ENCODE data around the gene HS6ST1. TPM values are rescaled to one million over a fixed set of nuclear protein-coding genes. Genes with fewer than 3 reads are reported as not detected.
"Not testable (repeated sequence)": the region's sequence is repeated elsewhere in the genome, so short reads cannot be mapped to it uniquely, and the experiment has no call there.

Gene HS6ST1
- total and polyA plus RNA-seq, 7 experiments from 2014 or later, result 1.6 to 14.3 (median 11.3) TPM

DNA sequence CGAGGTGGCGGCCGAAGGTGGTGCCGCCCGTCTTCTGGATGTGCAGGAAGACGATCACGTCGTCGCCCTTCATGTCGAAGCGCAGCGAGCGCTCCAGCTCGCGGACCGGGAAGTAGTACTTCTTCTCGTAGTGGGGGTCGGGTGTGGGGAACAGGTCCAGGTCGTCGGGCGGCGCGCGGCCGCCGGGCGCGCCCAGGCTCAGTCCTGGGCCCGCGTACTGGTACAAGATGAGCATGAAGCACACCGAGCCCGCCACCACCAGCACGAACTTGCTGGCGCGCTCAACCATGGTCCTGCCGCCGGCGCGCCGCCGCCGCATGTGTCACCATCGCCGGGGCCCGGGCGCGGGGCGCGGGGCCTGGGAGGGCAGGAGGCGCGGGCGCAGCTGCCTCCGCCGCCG is 423 bp downstream of the HS6ST1 start:
- POLR2A ChIA-PET; H3K9me3 Mint-ChIP-seq; CTCF ChIA-PET; H3K27me3 ChIP-seq (ENCODE audit: control insufficient read depth in 2 of 2, insufficient read depth in 2 of 2, low read length in 2 of 2); H3K27ac ChIP-seq (ENCODE audit: low read depth, low read length); H3K36me3 Mint-ChIP-seq; H3K9me3 ChIP-seq (ENCODE audit: control insufficient read depth in 2 of 3, low read length in 3 of 3); H3K36me3 ChIP-seq (ENCODE audit: control insufficient read depth in 2 of 3, insufficient read depth in 3 of 3, low read length in 3 of 3): not testable (repeated sequence)
- Mint-ChIP-seq H3K27me3 (peaks cover 0 to 19% (median 0%) of the 10 kb centered on the region in 5 donors), H3K4me3 (peak overlapping the region in 7 of 10 donors; percentile 61 to 92 (median 80)), H3K4me1 (peaks cover 31 to 54% (median 46%) of the 10 kb centered on the region in 7 donors), H3K27ac (peak overlapping the region in 1 of 9 donors; percentile 47)
- ATAC-seq (peak; percentile 15), DNase-seq (peak in 4 of 9 donors; percentile 25 to 48 (median 34))
- peak overlapping the region; percentile 63 for H3K4me3 ChIP-seq (ENCODE audit: low read length)
- H3K4me1 ChIP-seq (ENCODE audit: control insufficient read depth in 2 of 2, insufficient read depth in 2 of 2, low read length in 2 of 2), result peaks cover 15 to 30% of the 10 kb centered on the region in 2 donors
- intact Hi-C loops (cut with micrococcal nuclease), result loop anchor here (2.0 to 10.0 kb wide), 5 partner anchors 85 to 616 kb away; partner anchors contain the start of genes SFT2D3 (in 1 of the 2) and UGGT1 (in 1 of the 2)

DNA sequence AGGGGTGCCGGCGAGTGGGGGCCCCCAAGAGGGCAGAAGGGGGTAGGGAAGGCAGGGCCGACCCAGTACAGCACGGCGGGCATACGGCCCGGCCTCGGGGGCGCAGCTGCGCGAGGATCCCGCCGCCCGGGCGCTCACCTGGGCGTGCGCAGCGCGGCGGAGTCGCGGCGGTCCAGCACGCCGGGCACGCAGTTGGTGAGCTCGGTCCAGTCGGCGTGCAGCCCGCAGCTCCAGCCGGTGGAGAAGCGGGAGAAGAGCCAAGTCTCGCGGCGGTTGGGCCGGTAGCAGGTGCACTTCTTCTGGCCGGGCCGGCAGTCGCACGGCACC is 806 bp downstream of the HS6ST1 start:
- H3K36me3 ChIP-seq (ENCODE audit: control insufficient read depth in 2 of 3, insufficient read depth in 3 of 3, low read length in 3 of 3); H3K9me3 ChIP-seq (ENCODE audit: control insufficient read depth in 2 of 3, low read length in 3 of 3); ATAC-seq; CTCF ChIA-PET; H3K27ac ChIP-seq (ENCODE audit: low read depth, low read length); DNase-seq; H3K9me3 Mint-ChIP-seq; H3K27me3 ChIP-seq (ENCODE audit: control insufficient read depth in 2 of 2, insufficient read depth in 2 of 2, low read length in 2 of 2); H3K36me3 Mint-ChIP-seq; POLR2A ChIA-PET: not testable (repeated sequence)
- peak overlapping the region; percentile 83 to 92 (median 88) for H3K4me3 Mint-ChIP-seq
- H3K27ac Mint-ChIP-seq, result peak overlapping the region in 1 of 9 donors; percentile 8
- peaks cover 15 to 30% of the 10 kb centered on the region in 2 donors for H3K4me1 ChIP-seq (ENCODE audit: control insufficient read depth in 2 of 2, insufficient read depth in 2 of 2, low read length in 2 of 2)
- H3K27me3 Mint-ChIP-seq, result peaks cover 0 to 19% (median 0%) of the 10 kb centered on the region in 5 donors
- H3K4me1 Mint-ChIP-seq, result peaks cover 31 to 57% (median 50%) of the 10 kb centered on the region in 7 donors
- intact Hi-C loops (cut with micrococcal nuclease), result loop anchor here (2.0 to 10.0 kb wide), 5 partner anchors 85 to 616 kb away; partner anchors contain the start of genes SFT2D3 (in 1 of the 2) and UGGT1 (in 1 of the 2)
- peak overlapping the region; percentile 63 for H3K4me3 ChIP-seq (ENCODE audit: low read length)

DNA sequence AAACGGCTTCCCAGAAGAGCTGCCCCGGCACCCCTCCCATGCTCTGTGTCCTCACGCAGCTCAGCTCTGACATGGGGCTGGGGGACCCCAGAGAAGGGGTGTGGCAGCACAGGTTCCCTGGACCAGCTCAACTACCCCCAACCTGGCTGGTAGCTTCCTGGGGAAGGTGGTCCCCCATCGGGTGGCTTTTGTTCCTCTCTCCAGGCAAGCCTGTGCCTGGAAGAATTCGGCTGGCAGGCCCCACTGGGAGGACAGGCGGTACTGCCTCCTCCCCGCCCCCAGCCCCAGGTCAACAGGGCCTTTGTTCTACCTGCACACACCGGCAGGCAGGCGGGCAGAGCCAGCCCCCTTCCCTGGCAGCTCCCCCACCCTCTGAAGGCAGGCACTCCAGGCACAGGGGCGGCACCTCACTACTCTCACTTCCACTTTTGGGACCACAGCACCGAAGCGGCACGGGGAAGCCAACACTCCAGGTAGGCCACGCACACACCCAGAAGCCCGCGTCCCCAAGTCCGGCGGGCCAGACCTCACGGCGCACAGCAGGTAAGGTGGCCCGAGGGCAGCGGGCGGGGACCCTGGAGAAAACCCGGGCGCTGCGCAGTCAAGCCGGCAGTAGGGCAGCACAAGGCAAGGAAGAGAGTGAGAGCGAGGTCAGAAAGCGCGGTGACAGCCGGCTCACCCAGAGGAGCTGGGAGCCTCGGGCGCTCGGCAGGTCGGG is 1.3 kb downstream of the HS6ST1 start:
- CTCF ChIA-PET, result no interaction called here

DNA sequence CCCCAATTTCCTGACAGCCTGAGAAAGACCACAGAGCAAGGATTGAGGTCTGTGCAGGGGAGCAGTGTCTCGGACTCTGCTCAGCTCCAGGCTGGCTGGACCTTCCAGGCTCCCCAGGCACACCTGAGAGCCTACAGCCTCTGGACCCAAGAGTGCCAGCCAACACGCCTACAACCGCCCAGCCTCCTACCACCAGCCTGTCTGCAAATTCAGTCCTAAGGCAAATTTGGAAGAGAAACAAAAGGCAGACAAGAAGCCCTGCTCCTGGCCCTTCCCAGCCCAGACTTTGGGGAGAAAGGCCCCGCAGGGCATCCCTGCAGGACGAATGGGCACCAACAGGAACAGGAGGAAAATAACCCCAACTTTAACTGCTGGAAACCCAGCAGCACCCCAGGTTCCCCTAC is 1.9 kb downstream of the HS6ST1 start:
- no peak overlapping the region for H3K27ac ChIP-seq (ENCODE audit: low read depth, low read length)
- H3K9me3 ChIP-seq (ENCODE audit: control insufficient read depth in 2 of 3, low read length in 3 of 3), result no peaks in the 10 kb centered on the region
- peaks cover 15 to 30% of the 10 kb centered on the region in 2 donors for H3K4me1 ChIP-seq (ENCODE audit: control insufficient read depth in 2 of 2, insufficient read depth in 2 of 2, low read length in 2 of 2)
- H3K4me3 ChIP-seq (ENCODE audit: low read length), result peak overlapping the region; percentile 63
- no peak for ATAC-seq
- peak in 1 of 9 donors; percentile 15 for DNase-seq
- Mint-ChIP-seq H3K9me3 (peaks cover 0 to 1% (median 0%) of the 10 kb centered on the region in 11 donors), H3K36me3 (peaks cover 0 to 8% (median 0%) of the 10 kb centered on the region in 5 donors), H3K4me1 (peaks cover 31 to 61% (median 54%) of the 10 kb centered on the region in 7 donors), H3K27ac (peak overlapping the region in 6 of 9 donors; percentile 22 to 82 (median 52)), H3K4me3 (peak overlapping the region; percentile 83 to 92 (median 88)), H3K27me3 (peaks cover 0 to 19% (median 0%) of the 10 kb centered on the region in 5 donors)
- no peaks in the 10 kb centered on the region for H3K27me3 ChIP-seq (ENCODE audit: control insufficient read depth in 2 of 2, insufficient read depth in 2 of 2, low read length in 2 of 2)
- H3K36me3 ChIP-seq (ENCODE audit: control insufficient read depth in 2 of 3, insufficient read depth in 3 of 3, low read length in 3 of 3), result peaks cover 0 to 3% (median 0%) of the 10 kb centered on the region in 3 experiments
- intact Hi-C loops (cut with micrococcal nuclease), result loop anchor here (5.0 to 10.0 kb wide), 4 partner anchors 84 to 614 kb away; partner anchors contain the start of genes SFT2D3 (in 1 of the 2) and UGGT1 (in 1 of the 2)
- ChIA-PET POLR2A (no interaction called here), CTCF (interaction anchor here (0.7 kb wide), 1 partner anchor 11 kb away, joined by 3 read pairs; no protein-coding TSS in a partner anchor)

More for the DNA sequence above, 1.3 kb downstream of the HS6ST1 start:
- H3K36me3 ChIP-seq (ENCODE audit: control insufficient read depth in 2 of 3, insufficient read depth in 3 of 3, low read length in 3 of 3), result peaks cover 0 to 3% (median 0%) of the 10 kb centered on the region in 3 experiments
- H3K27ac ChIP-seq (ENCODE audit: low read depth, low read length), result no peak overlapping the region
- H3K27me3 ChIP-seq (ENCODE audit: control insufficient read depth in 2 of 2, insufficient read depth in 2 of 2, low read length in 2 of 2), result no peaks in the 10 kb centered on the region
- DNase-seq, result peak in 4 of 9 donors; percentile 15 to 34 (median 19)
- Mint-ChIP-seq H3K27me3 (peaks cover 0 to 19% (median 0%) of the 10 kb centered on the region in 5 donors), H3K4me3 (peak overlapping the region; percentile 83 to 92 (median 88)), H3K9me3 (peaks cover 0 to 1% (median 0%) of the 10 kb centered on the region in 11 donors), H3K27ac (peak overlapping the region in 6 of 9 donors; percentile 8 to 71 (median 64)), H3K36me3 (peaks cover 0 to 6% (median 0%) of the 10 kb centered on the region in 5 donors), H3K4me1 (peaks cover 31 to 58% (median 51%) of the 10 kb centered on the region in 7 donors)
- H3K4me3 ChIP-seq (ENCODE audit: low read length), result peak overlapping the region; percentile 63
- ATAC-seq, result no peak
- intact Hi-C loops (cut with micrococcal nuclease), result loop anchor here (5.0 to 10.0 kb wide), 4 partner anchors 85 to 615 kb away; partner anchors contain the start of genes SFT2D3 (in 1 of the 2) and UGGT1 (in 1 of the 2)
- peaks cover 15 to 30% of the 10 kb centered on the region in 2 donors for H3K4me1 ChIP-seq (ENCODE audit: control insufficient read depth in 2 of 2, insufficient read depth in 2 of 2, low read length in 2 of 2)
- no peaks in the 10 kb centered on the region for H3K9me3 ChIP-seq (ENCODE audit: control insufficient read depth in 2 of 3, low read length in 3 of 3)
- POLR2A ChIA-PET, result no interaction called here

DNA sequence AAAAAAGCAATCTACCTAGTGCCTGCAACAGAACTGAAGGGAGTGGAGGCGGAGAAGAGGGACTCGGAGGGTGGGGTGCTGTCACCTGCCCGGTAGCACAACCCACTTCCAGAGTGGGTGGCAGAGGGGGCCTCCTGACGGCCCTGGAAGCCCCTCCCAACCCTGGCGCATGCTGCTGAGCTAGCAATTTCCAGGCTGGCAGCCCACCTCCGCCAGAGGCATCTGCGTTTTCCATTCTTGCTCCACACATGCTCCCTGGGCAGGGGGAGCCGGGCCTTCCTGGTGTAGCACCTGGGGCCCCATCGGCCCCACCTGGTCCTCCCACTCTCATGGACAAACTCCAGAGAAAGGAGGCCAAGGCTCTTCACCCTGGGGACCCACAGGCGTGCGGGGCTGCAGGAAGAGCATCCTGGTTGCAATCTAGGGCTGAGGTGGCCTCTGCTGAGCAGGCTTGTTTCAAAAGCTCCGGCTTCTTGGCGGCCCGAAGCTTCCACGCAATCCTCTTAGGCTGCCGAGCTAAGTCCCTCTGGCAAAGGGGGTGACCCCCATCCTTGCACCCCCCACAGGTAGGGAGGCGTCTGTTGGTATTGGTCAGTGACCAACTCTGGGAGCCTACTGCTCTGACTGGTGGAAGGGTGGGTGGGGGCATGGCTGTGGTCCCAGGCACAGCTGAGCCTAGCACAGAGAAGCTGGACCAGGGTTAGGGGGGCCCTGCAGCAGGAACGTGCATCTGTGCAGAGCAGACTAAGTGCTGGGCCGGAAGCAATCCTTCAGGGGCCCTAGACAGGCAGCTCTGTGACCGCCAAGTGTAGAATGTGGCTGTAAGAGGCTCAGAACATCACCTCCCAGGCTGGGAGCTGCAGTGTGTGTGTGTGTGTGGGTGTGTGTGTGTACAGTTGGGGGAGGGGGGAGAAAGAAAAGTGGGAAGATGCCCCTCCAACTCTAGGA is 2.6 kb downstream of the HS6ST1 start:
- Mint-ChIP-seq H3K27ac (peak overlapping the region in 5 of 9 donors; percentile 22 to 82 (median 57)), H3K36me3 (peaks cover 0 to 12% (median 0%) of the 10 kb centered on the region in 5 donors), H3K4me3 (peak overlapping the region; percentile 83 to 92 (median 88)), H3K4me1 (peaks cover 25 to 59% (median 52%) of the 10 kb centered on the region in 7 donors), H3K9me3 (no peaks in the 10 kb centered on the region), H3K27me3 (peaks cover 0 to 14% (median 0%) of the 10 kb centered on the region in 5 donors)
- POLR2A ChIA-PET, result no interaction called here
- CTCF ChIA-PET, result interaction anchor here (0.7 kb wide), 1 partner anchor 10 kb away, joined by 3 read pairs; no protein-coding TSS in a partner anchor
- Histone ChIP-seq H3K27me3 (ENCODE audit: control insufficient read depth in 2 of 2, insufficient read depth in 2 of 2, low read length in 2 of 2) (no peaks in the 10 kb centered on the region), H3K4me1 (ENCODE audit: control insufficient read depth in 2 of 2, insufficient read depth in 2 of 2, low read length in 2 of 2) (peaks cover 10 to 24% of the 10 kb centered on the region in 2 donors), H3K36me3 (ENCODE audit: control insufficient read depth in 2 of 3, insufficient read depth in 3 of 3, low read length in 3 of 3) (peaks cover 0 to 3% (median 0%) of the 10 kb centered on the region in 3 experiments), H3K9me3 (ENCODE audit: control insufficient read depth in 2 of 3, low read length in 3 of 3) (no peaks in the 10 kb centered on the region), H3K27ac (ENCODE audit: low read depth, low read length) (no peak overlapping the region), H3K4me3 (ENCODE audit: low read length) (peak overlapping the region; percentile 63)
- DNase-seq, result peak in 2 of 9 donors; percentile 3 to 20
- intact Hi-C loops (cut with micrococcal nuclease), result loop anchor here (5.0 to 10.0 kb wide), 4 partner anchors 84 to 614 kb away; partner anchors contain the start of genes SFT2D3 (in 1 of the 2) and UGGT1 (in 1 of the 2)
- ATAC-seq, result no peak
